ACC112 (cell line): ENCODE results near the gene CACNA1G.

Source experiments
- H2AFZ ChIP-seq: fragments of 200-600 bp; sonication (generic); one replicate; pipeline ENCODE4 v1.6.0; 2017; ENCODE audit warnings: antibody characterized with exemption, low read length; ENCODE audit not compliant: unreplicated experiment
- H3K27ac ChIP-seq: fragments of 200-600 bp; sonication (generic); 2 replicates; pipeline ENCODE4 v1.5.1; 2014; ENCODE audit warnings: low read depth, mild to moderate bottlenecking, antibody characterized with exemption, low read length, moderate library complexity
- H3K27me3 ChIP-seq: fragments of 200-600 bp; sonication (generic); 2 replicates; pipeline ENCODE4 v1.6.1; 2014; ENCODE audit warnings: mild to moderate bottlenecking, antibody characterized with exemption, low read length, moderate library complexity, mixed read lengths; ENCODE audit not compliant: insufficient read depth
- H3K36me3 ChIP-seq: fragments of 200-600 bp; sonication (generic); 2 replicates; pipeline ENCODE4 v1.6.1; 2016; ENCODE audit warnings: mild to moderate bottlenecking, antibody characterized with exemption, low read length, moderate library complexity, mixed read lengths; ENCODE audit not compliant: insufficient read depth
- H3K4me1 ChIP-seq: fragments of 200-600 bp; sonication (generic); one replicate; pipeline ENCODE4 v1.6.1; 2016; ENCODE audit warnings: low read length, mixed read lengths; ENCODE audit not compliant: insufficient read depth, unreplicated experiment, control insufficient read depth
- H3K4me3 ChIP-seq: fragments of 200-600 bp; sonication (generic); 2 replicates; pipeline ENCODE4 v1.5.1; 2014; ENCODE audit warnings: mild to moderate bottlenecking, low read depth, low read length
- H3K79me2 ChIP-seq: fragments of 200-600 bp; sonication (generic); one replicate; pipeline ENCODE4 v1.6.0; 2016; ENCODE audit warnings: low read length; ENCODE audit not compliant: control insufficient read depth, unreplicated experiment, insufficient read depth

CACNA1G gene

DNA sequence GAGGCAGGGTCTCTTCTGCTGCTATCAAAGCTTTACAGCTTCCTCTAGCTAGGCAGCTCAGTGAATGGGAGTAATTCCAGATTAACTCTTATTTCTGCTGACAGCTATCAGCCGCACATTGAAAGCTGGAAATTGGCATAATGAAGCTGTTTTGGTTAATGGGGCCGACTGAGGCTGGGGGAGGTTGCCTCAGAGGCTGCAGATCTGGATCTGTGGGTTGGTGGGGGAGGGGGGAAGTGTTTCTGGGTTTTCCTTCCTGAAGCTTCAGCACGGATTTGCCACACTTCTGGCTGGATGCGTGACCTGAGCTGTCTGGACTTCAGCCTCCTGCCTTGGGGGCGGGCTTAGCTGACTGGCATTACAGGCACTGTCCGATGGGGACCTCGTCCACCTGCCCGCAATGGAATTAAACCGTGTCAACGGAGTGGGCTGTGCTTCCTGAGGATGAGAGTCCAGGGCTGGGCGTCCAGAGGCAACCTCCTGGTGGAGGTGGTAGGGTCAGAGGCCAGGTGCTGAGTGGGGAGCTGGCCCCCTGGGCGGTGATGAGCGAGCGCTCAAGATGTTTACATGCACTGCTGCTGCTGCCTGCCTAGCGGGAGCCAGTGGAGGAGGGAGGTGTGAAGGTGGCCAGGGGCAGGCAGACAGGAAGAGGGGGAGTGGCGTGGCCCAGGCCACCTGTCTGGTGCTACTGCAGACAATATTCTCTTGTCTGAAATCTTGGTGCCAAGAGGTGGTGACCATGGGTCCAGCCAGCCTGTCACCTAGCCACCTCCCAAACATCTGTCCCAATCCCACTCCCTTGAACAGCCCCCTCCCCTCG, 67.5 kb downstream of the CACNA1G start:
- Histone ChIP-seq H3K27ac (no peak overlapping the region), H3K79me2 (no peaks in the 10 kb centered on the region), H3K36me3 (no peaks in the 10 kb centered on the region), H2AFZ (no peak overlapping the region), H3K4me3 (no peak overlapping the region), H3K27me3 (no peaks in the 10 kb centered on the region), H3K4me1 (peaks cover 22% of the 10 kb centered on the region)

DNA sequence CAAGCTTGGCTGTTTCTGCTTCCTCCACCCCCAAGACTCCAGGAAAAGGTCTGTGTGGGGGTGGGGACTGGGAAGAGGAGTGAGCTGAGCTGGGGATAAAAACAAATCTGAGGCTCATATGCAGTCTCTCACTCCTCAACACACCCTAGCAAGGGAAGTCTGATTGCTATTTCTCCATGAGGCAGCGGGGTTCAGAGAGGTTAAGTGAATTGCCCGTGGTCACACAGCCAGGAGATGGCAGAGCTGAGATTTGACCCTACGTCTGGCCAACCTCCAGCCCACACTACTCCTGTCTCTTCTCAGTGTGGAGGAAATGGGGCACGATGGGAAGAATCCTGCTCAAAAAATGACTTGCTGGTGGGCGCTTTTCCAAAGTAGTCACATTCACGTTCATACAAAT, 69.4 kb downstream of the CACNA1G start:
- H3K27me3 ChIP-seq: no peaks in the 10 kb centered on the region
- no peak overlapping the region for H3K27ac ChIP-seq
- no peak overlapping the region for H2AFZ ChIP-seq
- no peaks in the 10 kb centered on the region for H3K36me3 ChIP-seq
- peaks cover 22% of the 10 kb centered on the region for H3K4me1 ChIP-seq
- H3K4me3 ChIP-seq: no peak overlapping the region
- peaks cover 5% of the 10 kb centered on the region for H3K79me2 ChIP-seq

DNA sequence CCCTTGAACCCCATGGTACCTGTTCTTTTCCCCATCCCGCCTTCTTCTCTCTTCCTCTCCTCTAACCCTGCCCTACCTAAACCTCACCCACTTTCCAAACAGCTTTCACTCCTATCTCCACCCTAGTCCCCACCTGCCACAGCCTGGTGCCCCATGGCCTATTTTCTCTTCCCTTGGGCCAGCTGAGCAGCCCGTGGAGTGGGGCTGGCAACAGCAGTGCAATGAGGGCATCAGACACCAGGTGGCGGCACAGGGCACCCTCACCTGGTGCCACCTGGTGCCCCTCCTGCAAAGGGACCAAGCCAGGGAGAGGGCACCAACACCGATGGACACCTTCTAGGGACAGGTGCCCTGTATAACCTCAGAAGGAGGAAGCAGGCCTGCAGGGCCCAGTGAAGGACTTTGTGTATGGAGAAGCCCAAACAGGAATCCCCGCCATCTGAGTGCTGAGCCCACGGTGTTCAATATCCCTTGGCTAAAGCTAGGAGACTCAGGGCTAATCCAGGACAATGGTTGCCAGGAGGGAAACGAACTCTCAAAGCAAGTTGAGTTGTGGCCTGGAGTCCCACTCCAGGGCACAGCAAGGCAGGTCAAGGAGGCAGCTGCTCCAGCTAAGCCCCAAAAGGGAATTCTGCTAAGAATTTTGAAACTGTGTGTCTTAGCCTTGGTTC, 70.1 kb downstream of the CACNA1G start:
- Histone ChIP-seq H3K4me1 (peaks cover 22% of the 10 kb centered on the region), H3K27me3 (no peaks in the 10 kb centered on the region)

DNA sequence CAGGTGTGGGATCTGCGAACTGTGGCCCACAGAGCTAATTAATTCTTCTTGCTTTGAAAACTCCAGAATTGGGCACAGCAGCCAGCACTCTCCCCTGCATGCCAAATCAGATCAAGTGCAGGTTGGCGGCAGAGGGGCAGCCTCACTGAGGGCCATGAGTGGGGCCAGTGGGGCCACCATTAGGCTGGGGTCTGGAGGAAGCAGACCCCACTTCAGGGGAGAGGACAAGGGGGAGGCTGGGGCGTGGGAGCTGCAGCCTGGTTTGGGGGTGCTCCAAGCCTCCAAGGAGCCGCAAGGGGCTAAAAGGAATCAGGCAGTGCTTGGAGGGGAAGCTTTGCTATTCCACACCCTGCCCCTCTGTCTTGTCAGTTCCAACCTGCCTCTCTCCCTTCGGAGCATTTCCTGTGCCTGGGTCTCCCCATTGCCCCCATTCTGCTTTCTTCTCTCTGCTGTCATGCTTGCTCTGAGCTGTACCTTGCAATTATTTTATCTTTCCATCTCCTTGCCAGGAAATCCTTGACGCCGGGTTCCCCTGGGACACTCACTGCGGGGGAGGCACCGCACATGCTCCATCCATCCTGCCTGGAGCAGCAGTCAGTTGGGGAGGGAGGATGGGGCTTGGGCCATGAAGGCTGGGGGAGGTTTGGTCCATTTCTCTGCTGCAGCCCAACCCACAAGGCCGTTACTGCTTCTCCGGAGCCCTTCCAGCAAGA, 70.8 kb downstream of the CACNA1G start:
- Histone ChIP-seq H3K27ac (no peak overlapping the region), H2AFZ (no peak overlapping the region), H3K79me2 (peaks cover 19% of the 10 kb centered on the region), H3K4me3 (no peak overlapping the region), H3K27me3 (no peaks in the 10 kb centered on the region), H3K4me1 (peaks cover 26% of the 10 kb centered on the region), H3K36me3 (no peaks in the 10 kb centered on the region)

More for the DNA sequence above, 70.1 kb downstream of the CACNA1G start:
- no peak overlapping the region for H3K4me3 ChIP-seq
- no peak overlapping the region for H3K27ac ChIP-seq
- H3K79me2 ChIP-seq: peaks cover 12% of the 10 kb centered on the region
- H2AFZ ChIP-seq: no peak overlapping the region
- H3K36me3 ChIP-seq: no peaks in the 10 kb centered on the region

DNA sequence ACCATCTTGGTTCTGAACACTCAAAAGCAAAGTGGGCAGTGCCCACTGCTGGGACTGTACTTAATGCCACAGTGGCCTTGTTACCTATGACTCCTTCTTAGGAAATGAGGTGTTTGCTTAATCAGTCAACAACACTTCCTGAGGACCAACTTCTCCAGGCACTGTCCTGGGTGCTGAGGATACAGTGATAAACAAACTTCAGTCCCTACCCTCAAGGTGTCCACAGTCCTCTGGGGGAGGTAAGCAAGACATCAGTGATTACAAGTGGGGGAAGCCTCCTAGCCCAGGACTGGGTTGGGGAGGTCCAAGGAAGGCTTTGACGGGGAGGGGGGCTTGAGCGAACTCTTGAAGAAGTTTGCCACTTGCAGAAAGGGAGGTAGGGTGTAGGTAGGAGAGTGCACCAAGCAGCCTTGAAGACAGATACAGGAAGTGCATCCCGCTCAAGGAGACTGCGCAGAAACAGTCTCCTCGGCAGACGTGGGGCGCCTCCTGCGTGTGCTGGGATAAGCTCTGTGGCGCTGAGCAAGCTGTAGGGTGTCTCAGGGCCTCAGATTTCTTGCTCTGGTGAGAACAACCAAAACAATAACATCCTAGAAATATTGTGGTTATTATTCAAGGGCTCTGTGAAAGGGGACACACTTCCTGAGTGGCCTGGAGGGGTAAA, 71.5 kb downstream of the CACNA1G start:
- Histone ChIP-seq H3K79me2 (peaks cover 26% of the 10 kb centered on the region), H3K27me3 (no peaks in the 10 kb centered on the region), H3K36me3 (no peaks in the 10 kb centered on the region), H3K4me3 (no peak overlapping the region), H3K27ac (no peak overlapping the region), H3K4me1 (peaks cover 31% of the 10 kb centered on the region), H2AFZ (no peak overlapping the region)

DNA sequence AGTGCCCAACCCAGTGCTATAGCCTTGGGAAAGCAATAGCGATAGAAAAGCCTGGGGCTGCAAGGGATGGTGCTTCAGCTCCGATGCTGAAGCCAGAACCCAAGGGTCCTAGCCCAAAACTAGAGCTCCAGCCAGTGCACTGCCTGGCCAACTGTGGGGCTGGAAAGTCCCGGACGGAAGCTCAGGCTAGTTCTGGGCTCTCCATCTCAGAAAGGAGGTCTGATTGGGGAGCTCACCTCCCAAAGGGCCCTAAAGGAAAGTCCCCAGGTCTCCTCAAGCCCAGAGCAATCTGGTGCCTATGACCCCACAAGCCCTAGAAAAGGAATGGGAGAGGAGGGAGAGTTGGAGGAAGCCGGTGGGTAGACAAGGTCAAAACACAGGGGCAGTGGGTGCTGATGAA, 72.1 kb downstream of the CACNA1G start:
- Histone ChIP-seq H3K4me1 (peaks cover 37% of the 10 kb centered on the region), H3K36me3 (no peaks in the 10 kb centered on the region), H3K27me3 (no peaks in the 10 kb centered on the region), H3K4me3 (no peak overlapping the region), H3K27ac (no peak overlapping the region), H3K79me2 (peaks cover 32% of the 10 kb centered on the region), H2AFZ (no peak overlapping the region)

DNA sequence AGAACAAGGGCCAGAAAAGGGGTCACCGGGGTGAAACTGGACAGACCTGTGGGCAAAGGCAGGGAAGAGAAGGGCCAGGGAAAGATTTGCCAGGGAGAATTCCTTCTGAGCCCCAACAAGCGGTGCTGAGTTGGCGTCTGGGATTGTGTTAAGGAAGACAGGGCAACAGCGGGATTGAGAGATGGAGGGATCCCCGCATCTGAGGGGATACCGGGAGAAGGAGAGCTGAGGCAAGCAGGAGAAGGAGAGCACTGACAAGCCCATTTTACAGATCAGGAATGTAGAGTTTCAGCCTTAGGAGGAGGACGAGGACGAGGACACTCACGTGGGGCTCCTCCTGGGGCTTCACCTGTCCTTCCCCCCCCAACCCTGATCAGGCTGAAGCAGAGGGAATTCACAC, 73.2 kb downstream of the CACNA1G start:
- H3K27ac ChIP-seq: no peak overlapping the region
- no peaks in the 10 kb centered on the region for H3K27me3 ChIP-seq
- H2AFZ ChIP-seq: no peak overlapping the region
- H3K79me2 ChIP-seq: peaks cover 32% of the 10 kb centered on the region
- H3K4me1 ChIP-seq: peaks cover 48% of the 10 kb centered on the region
- H3K36me3 ChIP-seq: no peaks in the 10 kb centered on the region
- H3K4me3 ChIP-seq: no peak overlapping the region

DNA sequence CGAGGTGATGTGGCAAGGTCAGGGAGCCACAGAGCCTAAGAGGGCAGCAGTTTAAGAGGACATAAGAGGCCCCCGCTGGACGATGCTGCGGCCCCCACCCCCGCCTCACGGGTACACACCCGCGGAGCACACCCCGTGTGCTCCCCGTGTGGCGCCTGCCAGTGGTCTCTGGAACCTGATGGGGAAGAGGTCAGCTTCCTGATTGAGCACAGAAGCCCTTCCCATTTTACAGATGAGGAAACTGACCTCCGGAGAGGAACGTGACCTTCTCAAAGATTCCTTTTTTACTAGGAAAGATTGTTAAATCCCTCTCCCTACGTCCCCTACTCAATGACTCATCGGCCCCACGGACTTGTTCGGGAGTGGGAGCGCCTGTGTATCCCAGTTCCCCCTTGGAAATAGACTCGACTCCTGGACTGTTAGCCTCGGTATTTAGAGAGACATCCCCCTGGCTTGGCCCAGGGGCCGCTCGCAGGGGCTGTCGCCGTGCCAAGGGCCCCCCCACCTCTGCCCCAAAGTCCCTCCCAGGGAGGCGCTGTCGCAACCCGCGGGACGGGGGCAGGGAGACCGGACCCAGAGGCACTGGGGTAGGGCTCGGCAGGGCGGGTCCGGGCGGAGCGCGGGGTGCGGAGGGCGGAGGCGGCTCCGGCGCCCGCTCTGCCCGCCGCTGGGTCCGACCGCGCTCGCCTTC, 73.9 kb downstream of the CACNA1G start, which contains the start of gene ABCC3:
Gene ABCC3, plus strand, starts transcription at position 658 of the 691 bp plus-strand sequence. CDS start 56 bp downstream, outside the sequence.
- Histone ChIP-seq H2AFZ (peak within 1 kb of the TSS; percentile 58), H3K27me3 (no peaks in the 10 kb centered on the region), H3K27ac (peak within 1 kb of the TSS; percentile 7; the same call in 1 of the 2 replicates), H3K79me2 (peaks cover 32% of the 10 kb centered on the region), H3K4me1 (peaks cover 49% of the 10 kb centered on the region), H3K36me3 (no peaks in the 10 kb centered on the region), H3K4me3 (peak within 1 kb of the TSS; percentile 87)

DNA sequence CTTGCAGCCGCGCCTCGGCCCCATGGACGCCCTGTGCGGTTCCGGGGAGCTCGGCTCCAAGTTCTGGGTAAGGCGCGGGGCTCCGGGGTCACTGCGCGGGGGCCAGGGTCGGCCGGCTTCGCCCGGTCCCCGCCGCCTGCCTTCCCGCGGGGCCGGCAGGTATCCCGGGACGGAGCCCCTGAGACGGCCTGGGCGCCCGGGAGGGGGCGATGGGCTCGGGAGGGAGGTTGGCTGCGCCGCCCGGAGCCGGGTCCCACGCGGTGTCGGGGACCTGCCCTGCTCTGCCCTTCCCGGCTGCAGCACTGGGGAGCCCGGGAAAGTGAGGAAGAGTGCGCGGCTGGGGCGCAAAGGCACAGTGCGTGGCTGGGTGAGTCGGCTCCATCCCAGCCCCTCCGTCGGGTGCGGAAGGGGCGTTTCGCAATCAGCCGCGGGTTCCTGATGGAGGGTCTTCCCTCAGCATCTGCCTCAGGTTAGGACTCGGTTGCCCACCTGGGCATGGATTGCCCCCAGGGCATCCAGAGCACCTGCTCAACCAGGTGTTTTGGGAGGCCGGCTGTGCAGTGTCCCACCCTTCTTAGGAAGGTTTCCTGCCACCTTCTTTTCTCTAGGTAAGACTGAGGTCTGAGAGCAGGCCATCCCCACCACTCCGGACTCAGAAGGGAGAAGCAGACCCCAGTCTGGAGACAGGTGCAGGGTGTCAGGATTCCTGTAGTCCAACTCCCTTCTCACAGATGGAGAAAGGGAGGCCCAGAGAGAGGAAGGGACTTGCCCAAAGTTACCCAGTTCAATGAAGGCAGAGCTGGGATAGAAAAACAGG, 74.6 kb downstream of the CACNA1G start:
- peaks cover 35% of the 10 kb centered on the region for H3K79me2 ChIP-seq
- H2AFZ ChIP-seq: peak overlapping the region; percentile 58
- H3K36me3 ChIP-seq: no peaks in the 10 kb centered on the region
- peaks cover 53% of the 10 kb centered on the region for H3K4me1 ChIP-seq
- H3K27ac ChIP-seq: peak overlapping the region; percentile 7; the same call in 1 of the 2 replicates
- peak overlapping the region; percentile 87 for H3K4me3 ChIP-seq
- H3K27me3 ChIP-seq: no peaks in the 10 kb centered on the region
